Neural cell (in vitro differentiated cells): ENCODE data around the gene HELZ. TPM values are rescaled to one million over a fixed set of nuclear protein-coding genes. Genes with fewer than 3 reads are reported as not detected.

Experiments used
- H2AFZ ChIP-seq: fragments of 200-600, 300-800 bp; sonication (generic), shearing (Covaris generic); 2 replicates; pipeline ENCODE4 v1.6.0; 2014; ENCODE audit warnings: low read depth, mild to moderate bottlenecking, antibody characterized with exemption, low read length, moderate library complexity
- H3F3A ChIP-seq: fragments of 200-600 bp; shearing (Covaris generic); 2 replicates; pipeline ENCODE4 v1.6.1; 2016; ENCODE audit warnings: mild to moderate bottlenecking, moderate library complexity, mixed read lengths, antibody characterized with exemption, low read length; ENCODE audit not compliant: insufficient read depth, poor library complexity, severe bottlenecking
- H3K27ac ChIP-seq: fragments of 200-600, 300-800 bp; sonication (generic), shearing (Covaris generic); 2 replicates; pipeline ENCODE4 v1.5.1; 2014; ENCODE audit warnings: mild to moderate bottlenecking, low read length, moderate library complexity
- H3K27me3 ChIP-seq: fragments of 300-800, 200-600 bp; sonication (generic), shearing (Covaris generic); 2 replicates; pipeline ENCODE4 v1.6.0; 2014; ENCODE audit warnings: mild to moderate bottlenecking, low read depth, low read length, moderate library complexity; ENCODE audit not compliant: insufficient read depth
- H3K36me3 ChIP-seq: fragments of 300-800, 200-600 bp; sonication (generic), shearing (Covaris generic); 2 replicates; pipeline ENCODE4 v1.5.1; 2014; ENCODE audit warnings: mild to moderate bottlenecking, antibody characterized with exemption, low read length, moderate library complexity; ENCODE audit not compliant: insufficient read depth
- H3K4me2 ChIP-seq: fragments of 300-800, 200-600 bp; sonication (generic), shearing (Covaris generic); 2 replicates; pipeline ENCODE4 v1.6.0; 2014; ENCODE audit warnings: mild to moderate bottlenecking, low read length
- H3K4me3 ChIP-seq: fragments of 300-800, 200-600 bp; sonication (generic), shearing (Covaris generic); 2 replicates; pipeline ENCODE4 v1.5.1; 2014; ENCODE audit warnings: mild to moderate bottlenecking, low read length, moderate library complexity
- H3K79me2 ChIP-seq: fragments of 200-600 bp; shearing (Covaris generic); replicated peaks from 2 replicates; pipeline ENCODE4 v1.6.0; 2014; ENCODE audit warnings: mild to moderate bottlenecking, low read length, moderate library complexity; ENCODE audit not compliant: insufficient read depth
- H3K9ac ChIP-seq: fragments of 300-800, 200-600 bp; sonication (generic), shearing (Covaris generic); 2 replicates; pipeline ENCODE4 v1.6.1; 2016; ENCODE audit warnings: mild to moderate bottlenecking, low read length, mixed read lengths
- H3K9me2 ChIP-seq: fragments of 200-600 bp; shearing (Covaris generic); 2 replicates; pipeline ENCODE4 v1.6.1; 2016; ENCODE audit warnings: mild to moderate bottlenecking, low read length, mixed read lengths; ENCODE audit not compliant: insufficient read depth
- H3K9me3 ChIP-seq: fragments of 200-600, 300-800 bp; sonication (generic), shearing (Covaris generic); 2 replicates; pipeline ENCODE4 v1.6.1; 2016; ENCODE audit warnings: mild to moderate bottlenecking, mixed run types, low read length, moderate library complexity, mixed read lengths
- H4K20me1 ChIP-seq: fragments of 200-600 bp; shearing (Covaris generic); 2 replicates; pipeline ENCODE4 v1.6.1; 2016; ENCODE audit warnings: mild to moderate bottlenecking, mixed run types; ENCODE audit not compliant: insufficient read depth
- EP300 ChIP-seq: fragments of 450-650 bp; conservative IDR thresholded peaks from 2 replicates; pipeline ENCODE4 v1.6.1; 2014; ENCODE audit warnings: antibody characterized with exemption, mild to moderate bottlenecking, moderate library complexity; ENCODE audit not compliant: poor library complexity, severe bottlenecking
- EZH2 ChIP-seq: fragments of 200-600, 300-800 bp; shearing (Covaris generic), sonication (generic); IDR thresholded peaks from 2 replicates; pipeline ENCODE4 v1.6.1; 2014; ENCODE audit warnings: antibody characterized with exemption, low read length, borderline replicate concordance, mild to moderate bottlenecking; ENCODE audit not compliant: insufficient read depth, poor library complexity, severe bottlenecking
- MXI1 ChIP-seq: fragments of 450-650 bp; conservative IDR thresholded peaks from 2 replicates; pipeline ENCODE4 v1.6.1; 2014; ENCODE audit warnings: antibody characterized with exemption, mild to moderate bottlenecking; ENCODE audit not compliant: poor library complexity, severe bottlenecking
- POLR2AphosphoS5 ChIP-seq: IDR thresholded peaks from 2 replicates; pipeline ENCODE4 v1.6.1; 2012
- RAD21 ChIP-seq: fragments of 450-650 bp; conservative IDR thresholded peaks from 2 replicates; pipeline ENCODE4 v1.6.1; 2014; ENCODE audit warnings: antibody characterized with exemption, mild to moderate bottlenecking, moderate library complexity
- SMC3 ChIP-seq: fragments of 450-650 bp; conservative IDR thresholded peaks from 2 replicates; pipeline ENCODE4 v1.6.1; 2014; ENCODE audit warnings: antibody characterized with exemption, mild to moderate bottlenecking, moderate library complexity; ENCODE audit not compliant: poor library complexity
- TAF1 ChIP-seq: IDR thresholded peaks from 2 replicates; pipeline ENCODE4 v1.6.1; 2012; ENCODE audit warnings: low read depth
- polyA plus RNA-seq: library from polyadenylated mRNA; depleted of rRNA; stranded (reverse); fragments of >200 nt; gene quantifications from 2 replicates; pipeline ENCODE4 v1.2.3, GENCODE V29; 2014
- TF ChIP-seq, protein P1 (sequence below): IDR thresholded peaks from 2 replicates; pipeline ENCODE4 v1.6.1; 2012; ENCODE audit warnings: borderline replicate concordance
- TF ChIP-seq, protein P2 (sequence below): fragments of 450-650 bp; IDR thresholded peaks from 2 replicates; pipeline ENCODE4 v1.5.1; 2014; ENCODE audit warnings: antibody characterized with exemption, mild to moderate bottlenecking, moderate library complexity; ENCODE audit not compliant: poor library complexity, severe bottlenecking

Gene HELZ
- polyA plus RNA-seq, 1 donor from 2014 or later: 11.7 TPM

DNA sequence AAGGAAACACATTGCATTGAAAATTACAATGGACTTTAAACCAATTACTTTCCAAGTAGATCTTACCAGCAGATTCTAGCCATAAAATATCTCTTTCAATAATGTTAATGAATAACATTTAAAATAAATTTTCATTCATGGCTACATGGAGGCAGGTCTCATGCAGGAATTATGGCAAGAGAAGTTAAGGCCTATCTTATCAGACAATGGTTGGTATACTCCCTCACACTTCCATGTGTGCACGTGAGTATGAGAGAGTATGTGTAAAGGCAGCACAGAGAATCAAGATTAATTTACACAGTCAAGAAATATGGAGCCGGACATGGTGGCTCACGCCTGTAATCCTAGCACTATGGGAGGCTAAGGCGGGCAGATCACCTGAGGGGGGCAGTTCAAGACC lies 76.5 kb downstream of the HELZ start:
- Histone ChIP-seq H3K9ac (no peak overlapping the region), H3K4me3 (no peak overlapping the region), H3K27ac (no peak overlapping the region), H3K4me2 (no peak overlapping the region), H3K9me3 (no peaks in the 10 kb centered on the region), H3K9me2 (no peaks in the 10 kb centered on the region), H3K36me3 (peaks cover 6% of the 10 kb centered on the region), H4K20me1 (no peaks in the 10 kb centered on the region), H3K79me2 (no peaks in the 10 kb centered on the region), H3F3A (no peaks in the 10 kb centered on the region), H3K27me3 (no peaks in the 10 kb centered on the region), H2AFZ (no peak overlapping the region)
- TF ChIP-seq POLR2AphosphoS5: no peak
- TF ChIP-seq TAF1: no peak
- TF ChIP-seq, protein P1, sequence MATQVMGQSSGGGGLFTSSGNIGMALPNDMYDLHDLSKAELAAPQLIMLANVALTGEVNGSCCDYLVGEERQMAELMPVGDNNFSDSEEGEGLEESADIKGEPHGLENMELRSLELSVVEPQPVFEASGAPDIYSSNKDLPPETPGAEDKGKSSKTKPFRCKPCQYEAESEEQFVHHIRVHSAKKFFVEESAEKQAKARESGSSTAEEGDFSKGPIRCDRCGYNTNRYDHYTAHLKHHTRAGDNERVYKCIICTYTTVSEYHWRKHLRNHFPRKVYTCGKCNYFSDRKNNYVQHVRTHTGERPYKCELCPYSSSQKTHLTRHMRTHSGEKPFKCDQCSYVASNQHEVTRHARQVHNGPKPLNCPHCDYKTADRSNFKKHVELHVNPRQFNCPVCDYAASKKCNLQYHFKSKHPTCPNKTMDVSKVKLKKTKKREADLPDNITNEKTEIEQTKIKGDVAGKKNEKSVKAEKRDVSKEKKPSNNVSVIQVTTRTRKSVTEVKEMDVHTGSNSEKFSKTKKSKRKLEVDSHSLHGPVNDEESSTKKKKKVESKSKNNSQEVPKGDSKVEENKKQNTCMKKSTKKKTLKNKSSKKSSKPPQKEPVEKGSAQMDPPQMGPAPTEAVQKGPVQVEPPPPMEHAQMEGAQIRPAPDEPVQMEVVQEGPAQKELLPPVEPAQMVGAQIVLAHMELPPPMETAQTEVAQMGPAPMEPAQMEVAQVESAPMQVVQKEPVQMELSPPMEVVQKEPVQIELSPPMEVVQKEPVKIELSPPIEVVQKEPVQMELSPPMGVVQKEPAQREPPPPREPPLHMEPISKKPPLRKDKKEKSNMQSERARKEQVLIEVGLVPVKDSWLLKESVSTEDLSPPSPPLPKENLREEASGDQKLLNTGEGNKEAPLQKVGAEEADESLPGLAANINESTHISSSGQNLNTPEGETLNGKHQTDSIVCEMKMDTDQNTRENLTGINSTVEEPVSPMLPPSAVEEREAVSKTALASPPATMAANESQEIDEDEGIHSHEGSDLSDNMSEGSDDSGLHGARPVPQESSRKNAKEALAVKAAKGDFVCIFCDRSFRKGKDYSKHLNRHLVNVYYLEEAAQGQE: no peak
- TF ChIP-seq SMC3: no peak
- no peak for TF ChIP-seq RAD21
- TF ChIP-seq EZH2: no peak
- TF ChIP-seq EP300: no peak
- no peak for TF ChIP-seq MXI1
- TF ChIP-seq, protein P2, sequence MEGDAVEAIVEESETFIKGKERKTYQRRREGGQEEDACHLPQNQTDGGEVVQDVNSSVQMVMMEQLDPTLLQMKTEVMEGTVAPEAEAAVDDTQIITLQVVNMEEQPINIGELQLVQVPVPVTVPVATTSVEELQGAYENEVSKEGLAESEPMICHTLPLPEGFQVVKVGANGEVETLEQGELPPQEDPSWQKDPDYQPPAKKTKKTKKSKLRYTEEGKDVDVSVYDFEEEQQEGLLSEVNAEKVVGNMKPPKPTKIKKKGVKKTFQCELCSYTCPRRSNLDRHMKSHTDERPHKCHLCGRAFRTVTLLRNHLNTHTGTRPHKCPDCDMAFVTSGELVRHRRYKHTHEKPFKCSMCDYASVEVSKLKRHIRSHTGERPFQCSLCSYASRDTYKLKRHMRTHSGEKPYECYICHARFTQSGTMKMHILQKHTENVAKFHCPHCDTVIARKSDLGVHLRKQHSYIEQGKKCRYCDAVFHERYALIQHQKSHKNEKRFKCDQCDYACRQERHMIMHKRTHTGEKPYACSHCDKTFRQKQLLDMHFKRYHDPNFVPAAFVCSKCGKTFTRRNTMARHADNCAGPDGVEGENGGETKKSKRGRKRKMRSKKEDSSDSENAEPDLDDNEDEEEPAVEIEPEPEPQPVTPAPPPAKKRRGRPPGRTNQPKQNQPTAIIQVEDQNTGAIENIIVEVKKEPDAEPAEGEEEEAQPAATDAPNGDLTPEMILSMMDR: no peak

DNA sequence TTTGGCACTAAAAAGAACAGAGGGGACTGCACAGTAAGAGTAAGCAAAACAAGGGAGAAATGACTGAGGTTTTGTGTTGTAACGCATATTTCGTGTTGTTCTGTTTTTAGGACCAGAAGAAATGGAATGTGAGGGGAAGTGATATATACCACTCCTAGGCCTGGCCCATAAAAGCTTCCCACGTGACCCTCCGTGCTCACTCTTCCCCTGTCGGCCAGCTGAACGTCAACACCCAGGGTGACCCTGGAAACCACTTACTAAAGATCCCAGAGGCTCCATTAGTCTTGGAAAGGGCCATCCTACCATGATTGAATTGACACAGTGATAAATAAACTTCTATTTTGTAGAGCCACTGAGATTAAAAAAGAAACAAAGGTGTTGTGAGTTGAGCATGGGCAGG lies 79.8 kb downstream of the HELZ start:
- no peak overlapping the region for H3K4me3 ChIP-seq
- H3K79me2 ChIP-seq: no peaks in the 10 kb centered on the region

More for the DNA sequence above, 79.8 kb downstream of the HELZ start:
- Histone ChIP-seq H3F3A (no peaks in the 10 kb centered on the region), H3K36me3 (peaks cover 11% of the 10 kb centered on the region), H3K27ac (no peak overlapping the region), H3K9ac (no peak overlapping the region), H4K20me1 (no peaks in the 10 kb centered on the region), H3K9me2 (no peaks in the 10 kb centered on the region), H2AFZ (no peak overlapping the region), H3K27me3 (no peaks in the 10 kb centered on the region), H3K4me2 (no peak overlapping the region), H3K9me3 (no peaks in the 10 kb centered on the region)
- TF ChIP-seq, protein P1: no peak
- no peak for TF ChIP-seq POLR2AphosphoS5
- TF ChIP-seq, protein P2: no peak
- TF ChIP-seq TAF1: no peak
- no peak for TF ChIP-seq EZH2
- TF ChIP-seq EP300: no peak
- TF ChIP-seq SMC3: no peak
- TF ChIP-seq MXI1: no peak
- TF ChIP-seq RAD21: no peak
